K562 (cell line): ENCODE data around the gene CKS2. TPM values are rescaled to one million over a fixed set of nuclear protein-coding genes. Genes with fewer than 3 reads are reported as not detected.

Source experiments
- AFF1 ChIP-seq, 2 experiments: fragments of 450-650 bp; IDR thresholded peaks; 2 replicates each; pipeline ENCODE4 v1.6.1; 2018; ENCODE audit warnings: mild to moderate bottlenecking in 2 of 2, low read depth in 1 of 2; ENCODE audit not compliant: partially characterized antibody in 2 of 2
- ARID4B ChIP-seq: sonication (generic); formaldehyde crosslinking; IDR thresholded peaks from 2 replicates; pipeline ENCODE4 v1.8.0; 2022; ENCODE audit warnings: mild to moderate bottlenecking, missing genetic modification reagents
- CC2D1A ChIP-seq: fragments of 450-650 bp; IDR thresholded peaks from 2 replicates; pipeline ENCODE4 v1.6.1; 2017; ENCODE audit warnings: mild to moderate bottlenecking
- EGR1 ChIP-seq: fragments of 450-650 bp; conservative IDR thresholded peaks from 2 replicates; pipeline ENCODE4 v1.6.1; 2017; ENCODE audit warnings: mild to moderate bottlenecking
- FOXK1 ChIP-seq: sonication (generic); formaldehyde crosslinking; IDR thresholded peaks from 2 replicates; pipeline ENCODE4 v1.8.0; 2022; ENCODE audit warnings: missing genetic modification reagents, mild to moderate bottlenecking, borderline replicate concordance
- HDAC1 ChIP-seq, 2 experiments: fragments of 450-650 bp; IDR thresholded peaks; 2 replicates each; pipeline ENCODE4 v1.6.1; 2016 to 2017; ENCODE audit warnings: inconsistent platforms in 1 of 2, mild to moderate bottlenecking in 1 of 2, moderate library complexity in 1 of 2
- HMG20B ChIP-seq: fragments of 250-450 bp; sonication (Bioruptor Pico); IDR thresholded peaks from 2 replicates; pipeline ENCODE4 v1.5.0; 2021; ENCODE audit warnings: mild to moderate bottlenecking
- MEIS2 ChIP-seq: fragments of 450-650 bp; IDR thresholded peaks from 2 replicates; pipeline ENCODE4 v1.6.1; 2014; ENCODE audit warnings: mild to moderate bottlenecking; ENCODE audit not compliant: partially characterized antibody
- NFIC ChIP-seq: fragments of 450-650 bp; IDR thresholded peaks from 2 replicates; pipeline ENCODE4 v1.6.1; 2017; ENCODE audit warnings: mild to moderate bottlenecking, inconsistent platforms
- RBM25 ChIP-seq: fragments of 200-400 bp; formaldehyde crosslinking; IDR thresholded peaks from 2 replicates; pipeline ENCODE4 v1.6.1; 2018; ENCODE audit warnings: low read length, low read depth, moderate library complexity; ENCODE audit not compliant: severe bottlenecking
- SIN3B ChIP-seq: fragments of 450-650 bp; IDR thresholded peaks from 2 replicates; pipeline ENCODE4 v1.6.1; 2017; ENCODE audit warnings: low read depth, mild to moderate bottlenecking, moderate library complexity
- SNAPC5 ChIP-seq: fragments of 250-450 bp; sonication (Bioruptor Pico); IDR thresholded peaks from 2 replicates; pipeline ENCODE4 v1.8.0; 2021; ENCODE audit warnings: moderate library complexity, mild to moderate bottlenecking, inconsistent platforms
- TAF9B ChIP-seq: fragments of 450-650 bp; IDR thresholded peaks from 2 replicates; pipeline ENCODE4 v1.6.1; 2018; ENCODE audit warnings: mild to moderate bottlenecking; ENCODE audit not compliant: partially characterized antibody
- USF1 ChIP-seq: sonication (generic); formaldehyde crosslinking; IDR thresholded peaks from 2 replicates; pipeline ENCODE4 v1.9.0; 2022; ENCODE audit warnings: mild to moderate bottlenecking, missing genetic modification reagents
- ZBTB12 ChIP-seq: fragments of 250-450 bp; sonication (Bioruptor Pico); IDR thresholded peaks from 2 replicates; pipeline ENCODE4 v1.4.0; 2020
- ZNF830 ChIP-seq: fragments of 250-450 bp; sonication (Bioruptor Pico); IDR thresholded peaks from 2 replicates; pipeline ENCODE4 v1.5.0; 2021; ENCODE audit warnings: mild to moderate bottlenecking
- polyA plus RNA-seq, 8 experiments: library from polyadenylated mRNA; depleted of rRNA in 4 of 8; stranded (reverse) in 5 of 8; unstranded in 3 of 8; fragments of >200 nt; fragmentation: Nextera tagmentation in 2 of 8; fragmentation: Illumina TruSeq in 1 of 8; extraction: Ambion mirVana in 2 of 8; extraction: Trizol in 1 of 8; gene quantifications; 2 replicates each; pipeline versions ENCODE4 v1.2.1 to v1.2.3, GENCODE V29; 2011 to 2014; ENCODE audit warnings: inconsistent platforms in 1 of 8, missing spikeins in 1 of 8
- total RNA-seq, 7 experiments: library from RNA; depleted of rRNA in 6 of 7; stranded (reverse); fragments of >200 nt in 6 of 7; fragmentation: Illumina TruSeq in 2 of 7; extraction: Trizol in 2 of 7; gene quantifications; 2 replicates each; pipeline versions ENCODE4 v1.2.1 to v1.2.3, GENCODE V29; 2011 to 2021; ENCODE audit warnings: low replicate concordance in 1 of 7

Gene CKS2
- total and polyA plus RNA-seq, 9 of the 15 experiments (the other 6 are each of a cell fraction or from before 2014, with no cell fraction given), result 123 to 941 (median 321) TPM

- peak; percentile 91 for TF ChIP-seq EGR1
- TF ChIP-seq HMG20B (CRISPR knock-in tag), result no peak
- TF ChIP-seq FOXK1 (CRISPR knock-in tag), result no peak
- TF ChIP-seq CC2D1A, result peak; percentile 60; the same call in 1 of the 2 replicates
- peak in 1 of 2 experiments; percentile 32 for TF ChIP-seq AFF1 (IDR thresholded peaks at IDR 0.05; ENCODE audit: low read depth in 1 of 2, partially characterized antibody in 2 of 2)
- TF ChIP-seq NFIC, result peak; percentile 74
- peak; percentile 78 for TF ChIP-seq RBM25
- peak; percentile 71 for TF ChIP-seq ZBTB12
- peak; percentile 83 for TF ChIP-seq USF1 (CRISPR knock-in tag)
- peak; percentile 71 for TF ChIP-seq TAF9B
- peak in 1 of 2 experiments; percentile 68; a peak in 2 of 4 replicates for TF ChIP-seq HDAC1 (IDR thresholded peaks at IDR 0.05)
- peak; percentile 87 for TF ChIP-seq MEIS2
- TF ChIP-seq SIN3B, result peak; percentile 83; the same call in 1 of the 2 replicates
- TF ChIP-seq SNAPC5 (CRISPR knock-in tag), result no peak
- TF ChIP-seq ZNF830 (CRISPR knock-in tag), result no peak
- TF ChIP-seq ARID4B, result peak; percentile 54; the same call in 1 of the 2 replicates
Observed at GRCh38 chr9:89310475-89311345, at the start of gene CKS2 (continued).
